ENCODE results near the gene CFAP126. TPM values are rescaled to one million over a fixed set of nuclear protein-coding genes. Genes with fewer than 3 reads are reported as not detected.
"Not testable (repeated sequence)": the region's sequence is repeated elsewhere in the genome, so short reads cannot be mapped to it uniquely, and the experiment has no call there.

Gene CFAP126
- total RNA-seq, 2 experiments from 2014 or later = not detected

- Mint-ChIP-seq H3K36me3 (ENCODE audit: low read depth) (peaks cover 8% of the 10 kb centered on the region), H3K4me3 (peak overlapping the region; percentile 89), H3K4me1 (peaks cover 30% of the 10 kb centered on the region), H3K9me3 (ENCODE audit: low read depth) (no peaks in the 10 kb centered on the region), H3K27ac (peak overlapping the region; percentile 100), H3K27me3 (peaks cover 5% of the 10 kb centered on the region)
- intact Hi-C loops (cut with DNase I, micrococcal nuclease) = loop anchor here (1.0 to 10.0 kb wide), 9 partner anchors 9 to 1474 kb away; partner anchors contain the start of genes ATF6 (in 1 of the 2), TAGLN2 (in 1 of the 2) and USF1 (in 1 of the 2)
- CTCF ChIA-PET = no interaction called here
- ATAC-seq = peak; percentile 32
- DNase-seq = no peak
- POLR2A ChIA-PET = no interaction called here
These were observed 31.2 kb upstream of the CFAP126 start for GRCh38 chr1:161398900-161399256.

- H3K9me3 Mint-ChIP-seq (ENCODE audit: low read depth); H3K4me3 Mint-ChIP-seq; CTCF ChIA-PET; ATAC-seq; H3K27ac Mint-ChIP-seq; DNase-seq; POLR2A ChIA-PET; H3K27me3 Mint-ChIP-seq; H3K36me3 Mint-ChIP-seq (ENCODE audit: low read depth): not testable (repeated sequence)
- peaks cover 33% of the 10 kb centered on the region for H3K4me1 Mint-ChIP-seq
- intact Hi-C loops (cut with DNase I, micrococcal nuclease) = loop anchor here (5.0 to 10.0 kb wide), 4 partner anchors 48 to 1472 kb away; partner anchors contain the start of genes ATF6 (in 1 of the 2), TAGLN2 (in 1 of the 2) and USF1 (in 1 of the 2)
These were observed 29.4 kb upstream of the CFAP126 start for GRCh38 chr1:161397038-161397437.

DNA sequence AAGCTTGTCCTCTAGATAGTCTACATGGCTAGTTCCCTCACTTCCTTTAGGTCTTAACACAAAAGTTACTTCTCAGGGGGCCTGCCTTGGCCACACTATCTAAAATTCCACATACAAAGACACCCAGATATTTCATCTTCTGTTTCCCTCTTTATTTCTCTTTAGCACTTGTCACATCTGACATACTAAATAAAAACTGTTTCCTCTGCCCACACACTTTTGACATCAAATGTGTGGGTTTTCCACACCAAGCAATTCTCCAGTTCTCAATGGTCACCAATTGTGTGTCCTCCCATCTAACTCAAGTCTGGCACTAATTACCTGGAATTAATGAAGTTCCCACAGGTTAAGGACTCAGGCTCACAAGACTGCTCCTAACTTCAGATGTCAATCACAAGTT lies 25.5 kb upstream of the CFAP126 start:
- POLR2A ChIA-PET = no interaction called here
- intact Hi-C loops (cut with DNase I, micrococcal nuclease) = loop anchor here (10.0 kb wide), 2 partner anchors 52 to 1468 kb away; partner anchors contain the start of gene TAGLN2 (in 1 of the 2)
- no peaks in the 10 kb centered on the region for H3K27me3 Mint-ChIP-seq

DNA sequence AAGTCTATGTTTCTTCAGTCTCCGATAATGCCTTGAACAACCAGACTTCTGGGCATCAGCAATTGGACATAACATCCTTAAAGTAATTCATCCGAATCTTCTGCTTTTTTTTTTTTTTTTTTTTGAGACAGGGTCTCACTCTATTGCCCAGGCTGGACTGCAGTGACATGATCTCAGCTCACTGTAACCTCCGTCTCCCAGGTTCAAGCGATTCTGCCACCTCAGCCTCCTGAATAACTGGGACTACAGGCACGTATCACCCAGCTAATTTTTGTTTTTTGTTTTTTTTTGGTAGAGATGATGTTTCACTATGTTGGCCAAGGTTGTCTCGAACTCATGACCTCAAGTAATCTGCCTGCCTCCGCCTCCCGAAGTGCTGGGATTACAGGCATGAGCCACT lies 23.9 kb upstream of the CFAP126 start:
- Mint-ChIP-seq H3K4me3 (peak overlapping the region; percentile 19), H3K27me3 (no peaks in the 10 kb centered on the region), H3K9me3 (ENCODE audit: low read depth) (no peaks in the 10 kb centered on the region), H3K36me3 (ENCODE audit: low read depth) (no peaks in the 10 kb centered on the region), H3K27ac (no peak overlapping the region), H3K4me1 (peaks cover 37% of the 10 kb centered on the region)
- ChIA-PET POLR2A (interaction anchor here (0.6 to 1.4 kb wide), 2 partner anchors 166 to 1183 kb away, joined by 4 to 5 read pairs; no protein-coding TSS in a partner anchor), CTCF (interaction anchor here (1.1 to 1.5 kb wide), 3 partner anchors 9 to 48 kb away, joined by 4 to 5 read pairs (median 5); no protein-coding TSS in a partner anchor)
- ATAC-seq = no peak
- intact Hi-C loops (cut with DNase I, micrococcal nuclease) = loop anchor here (10.0 kb wide), 2 partner anchors 53 to 1467 kb away; partner anchors contain the start of gene TAGLN2 (in 1 of the 2)
- DNase-seq = no peak

More for the DNA sequence above, 25.5 kb upstream of the CFAP126 start:
- no peak overlapping the region for H3K4me3 Mint-ChIP-seq
- H3K36me3 Mint-ChIP-seq (ENCODE audit: low read depth) = no peaks in the 10 kb centered on the region
- ATAC-seq (no peak), DNase-seq (no peak)
- CTCF ChIA-PET = no interaction called here
- no peaks in the 10 kb centered on the region for H3K9me3 Mint-ChIP-seq (ENCODE audit: low read depth)
- H3K4me1 Mint-ChIP-seq = peaks cover 28% of the 10 kb centered on the region
- H3K27ac Mint-ChIP-seq = no peak overlapping the region

DNA sequence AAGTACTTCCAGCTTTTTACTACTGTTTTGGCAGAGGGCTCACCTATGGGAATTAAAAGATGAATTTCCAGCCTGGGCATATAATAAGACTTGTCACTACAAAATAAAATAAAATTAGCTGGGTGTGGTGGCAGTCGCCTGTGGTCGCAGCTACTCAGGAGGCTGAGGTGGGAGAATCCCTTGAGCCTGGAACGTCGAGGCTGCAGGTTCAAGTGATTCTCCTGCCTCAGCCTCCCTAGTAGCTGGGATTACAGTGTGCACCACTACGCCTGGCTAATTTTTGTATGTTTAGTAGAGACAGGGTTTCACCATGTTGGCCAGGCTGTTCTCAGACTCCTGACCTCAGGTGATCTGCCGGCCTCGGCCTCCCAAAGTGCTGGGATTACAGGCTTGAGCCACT lies 23.5 kb upstream of the CFAP126 start:
- Mint-ChIP-seq H3K4me3 (peak overlapping the region; percentile 87), H3K4me1 (peaks cover 41% of the 10 kb centered on the region)
- intact Hi-C loops (cut with DNase I, micrococcal nuclease) = loop anchor here (10.0 kb wide), 2 partner anchors 54 to 1466 kb away; partner anchors contain the start of gene TAGLN2 (in 1 of the 2)
- CTCF ChIA-PET = interaction anchor here (0.7 to 1.5 kb wide), 5 partner anchors 9 to 166 kb away, joined by 3 to 7 read pairs (median 5); partner anchors contain the start of gene TOMM40L
- H3K27ac Mint-ChIP-seq; DNase-seq; H3K27me3 Mint-ChIP-seq; H3K9me3 Mint-ChIP-seq (ENCODE audit: low read depth); ATAC-seq; H3K36me3 Mint-ChIP-seq (ENCODE audit: low read depth): not testable (repeated sequence)
- POLR2A ChIA-PET = interaction anchor here (0.6 to 1.8 kb wide), 5 partner anchors 86 to 1183 kb away, joined by 3 to 5 read pairs (median 4); partner anchors contain the start of gene NDUFS2

- no peaks in the 10 kb centered on the region for H3K27me3 Mint-ChIP-seq
- peaks cover 2% of the 10 kb centered on the region for H3K36me3 Mint-ChIP-seq (ENCODE audit: low read depth)
- no peaks in the 10 kb centered on the region for H3K9me3 Mint-ChIP-seq (ENCODE audit: low read depth)
- peak overlapping the region; percentile 96 for H3K27ac Mint-ChIP-seq
- ChIA-PET POLR2A (interaction anchor here (0.6 to 1.8 kb wide), 4 partner anchors 85 to 199 kb away, joined by 3 to 5 read pairs (median 4); partner anchors contain the start of gene NDUFS2), CTCF (interaction anchor here (0.7 to 1.5 kb wide), 5 partner anchors 8 to 165 kb away, joined by 3 to 7 read pairs (median 5); partner anchors contain the start of gene TOMM40L)
- ATAC-seq (peak; percentile 12), DNase-seq (no peak)
- H3K4me3 Mint-ChIP-seq = peak overlapping the region; percentile 87
- intact Hi-C loops (cut with DNase I, micrococcal nuclease) = loop anchor here (1.0 to 10.0 kb wide), 8 partner anchors 9 to 1466 kb away; partner anchors contain the start of genes DEDD (in 1 of the 2), DUSP12 (in 1 of the 2), NDUFS2 (in 1 of the 2) and SDHC (in 1 of the 2)
- peaks cover 43% of the 10 kb centered on the region for H3K4me1 Mint-ChIP-seq
These were observed 22.8 kb upstream of the CFAP126 start for GRCh38 chr1:161390559-161390858.

DNA sequence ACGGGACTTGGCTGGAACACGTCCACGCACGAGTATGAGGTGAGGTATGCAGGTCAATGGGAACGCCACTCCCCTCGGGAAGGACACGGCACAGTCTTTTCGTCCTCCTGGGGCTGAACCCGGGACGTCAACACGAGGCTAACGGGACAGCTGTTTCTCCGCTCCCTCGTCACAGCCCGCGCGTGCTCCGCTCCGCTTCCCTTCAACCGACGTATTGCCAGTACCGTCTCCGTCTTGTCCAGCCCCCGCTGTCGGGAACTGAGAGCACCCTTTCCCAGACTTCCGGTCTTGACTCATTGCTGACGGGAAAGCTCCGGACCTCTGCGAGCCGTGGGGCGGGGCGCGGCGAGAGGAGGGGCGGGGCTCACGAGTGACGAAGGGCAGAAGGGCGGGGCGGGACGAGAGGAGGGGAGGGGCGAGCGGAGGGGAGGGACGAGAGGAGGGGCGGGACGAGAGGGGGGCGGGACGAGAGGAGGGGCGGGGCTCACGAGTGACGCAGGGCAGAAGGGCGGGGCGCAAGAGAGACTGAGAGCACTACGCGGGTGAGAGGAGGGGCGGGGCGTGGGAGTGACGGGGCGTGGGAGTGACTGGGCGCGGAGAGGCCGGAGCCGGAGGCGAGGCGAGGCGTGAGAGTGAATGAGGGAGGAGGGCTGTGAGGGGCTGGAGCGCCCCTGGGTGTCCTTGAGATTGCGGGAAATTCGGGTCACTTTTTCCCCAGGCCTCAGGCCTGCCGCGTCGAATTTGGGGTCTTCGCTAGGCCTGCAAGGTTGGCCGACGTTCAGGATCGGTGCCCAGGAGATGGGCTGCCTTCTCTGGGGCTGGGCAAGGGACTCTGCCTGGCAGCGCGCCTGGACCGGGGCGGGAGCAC lies 22.2 kb upstream of the CFAP126 start:
- Mint-ChIP-seq H3K4me3 (peak overlapping the region; percentile 87), H3K27me3 (no peaks in the 10 kb centered on the region), H3K9me3 (ENCODE audit: low read depth) (no peaks in the 10 kb centered on the region), H3K36me3 (ENCODE audit: low read depth) (peaks cover 2% of the 10 kb centered on the region), H3K4me1 (peaks cover 43% of the 10 kb centered on the region), H3K27ac (peak overlapping the region; percentile 96)
- ATAC-seq (peak; percentile 83), DNase-seq (peak; percentile 97)
- intact Hi-C loops (cut with DNase I, micrococcal nuclease) = loop anchor here (1.0 to 10.0 kb wide), 11 partner anchors 9 to 1465 kb away; partner anchors contain the start of genes SDHC (in 2 of the 2), DEDD (in 1 of the 2), DUSP12 (in 1 of the 2) and NDUFS2 (in 1 of the 2)
- CTCF ChIA-PET = interaction anchor here (0.6 to 1.5 kb wide), 10 partner anchors 8 to 371 kb away, joined by 3 to 7 read pairs (median 4); partner anchors contain the start of gene TOMM40L
- POLR2A ChIA-PET = interaction anchor here (0.5 to 1.8 kb wide), 8 partner anchors 165 to 1129 kb away, joined by 3 to 12 read pairs (median 4); partner anchors contain the start of genes APOA2 and NDUFS2

DNA sequence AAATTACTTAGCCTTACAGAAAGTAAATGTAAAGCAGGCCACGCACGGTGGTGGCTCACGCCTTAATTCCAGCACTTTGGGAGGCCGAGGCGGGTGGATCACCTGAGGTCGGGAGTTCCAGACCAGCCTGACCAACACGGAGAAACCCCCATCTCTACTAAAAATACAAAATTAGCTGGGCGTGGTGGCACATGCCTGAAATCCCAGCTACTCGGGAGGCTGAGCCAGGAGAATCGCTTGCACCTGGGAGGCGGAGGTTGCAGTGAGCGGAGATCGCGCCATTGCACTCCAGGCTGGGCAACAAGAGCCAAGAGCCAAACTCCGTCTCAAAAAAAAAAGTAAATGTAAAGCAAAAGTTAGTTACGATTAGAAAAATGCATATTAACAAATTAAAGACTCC lies 21.5 kb upstream of the CFAP126 start:
- POLR2A ChIA-PET = interaction anchor here (0.5 to 1.8 kb wide), 9 partner anchors 41 to 1128 kb away, joined by 3 to 12 read pairs (median 3); partner anchors contain the start of genes APOA2, NDUFS2 and PPOX
- intact Hi-C loops (cut with DNase I, micrococcal nuclease) = loop anchor here (5.0 kb wide), 3 partner anchors 77 to 272 kb away; partner anchors contain the start of genes NIT1 (in 1 of the 2), PFDN2 (in 1 of the 2) and SDHC (in 1 of the 2)
- not testable (repeated sequence) for H3K36me3 Mint-ChIP-seq (ENCODE audit: low read depth)

DNA sequence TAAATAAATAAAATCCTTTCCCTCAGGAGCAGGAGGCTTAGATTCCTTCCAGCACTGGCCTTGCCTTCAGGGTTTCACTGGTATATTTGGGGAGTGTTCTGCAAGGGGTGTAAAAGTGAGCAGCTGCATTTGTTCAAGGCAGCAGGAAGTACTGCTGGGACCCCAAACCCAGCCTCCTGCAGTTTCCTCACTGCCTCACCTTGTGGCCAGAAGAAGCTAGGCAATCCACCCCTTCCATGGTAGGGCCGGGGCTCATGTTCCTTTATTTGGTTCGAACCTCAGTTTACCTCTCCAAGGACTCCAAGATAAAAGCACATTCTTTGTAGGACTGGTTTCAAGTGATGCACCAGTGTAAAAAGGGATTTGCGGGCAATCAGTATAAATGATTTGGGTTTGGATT lies 21.0 kb upstream of the CFAP126 start:
- DNase-seq (no peak), ATAC-seq (no peak)
- Mint-ChIP-seq H3K27ac (peak overlapping the region; percentile 94), H3K9me3 (ENCODE audit: low read depth) (no peaks in the 10 kb centered on the region), H3K27me3 (no peaks in the 10 kb centered on the region), H3K4me1 (peaks cover 43% of the 10 kb centered on the region), H3K4me3 (peak overlapping the region; percentile 87), H3K36me3 (ENCODE audit: low read depth) (peaks cover 2% of the 10 kb centered on the region)
- ChIA-PET POLR2A (interaction anchor here (0.7 to 1.2 kb wide), 2 partner anchors 41 to 223 kb away, joined by 3 read pairs; partner anchors contain the start of gene PPOX), CTCF (interaction anchor here (0.6 to 1.3 kb wide), 4 partner anchors 11 to 207 kb away, joined by 3 to 4 read pairs (median 3); no protein-coding TSS in a partner anchor)
- intact Hi-C loops (cut with DNase I, micrococcal nuclease) = loop anchor here (5.0 kb wide), 3 partner anchors 76 to 271 kb away; partner anchors contain the start of genes NIT1 (in 1 of the 2), PFDN2 (in 1 of the 2) and SDHC (in 1 of the 2)

More for the DNA sequence above, 21.5 kb upstream of the CFAP126 start:
- CTCF ChIA-PET = interaction anchor here (0.6 to 1.3 kb wide), 8 partner anchors 9 to 372 kb away, joined by 3 to 7 read pairs (median 3); no protein-coding TSS in a partner anchor
- not testable (repeated sequence) for ATAC-seq; DNase-seq; H3K9me3 Mint-ChIP-seq (ENCODE audit: low read depth); H3K27me3 Mint-ChIP-seq
- H3K27ac Mint-ChIP-seq = peak overlapping the region; percentile 94
- H3K4me3 Mint-ChIP-seq = peak overlapping the region; percentile 87
- H3K4me1 Mint-ChIP-seq = peaks cover 43% of the 10 kb centered on the region

DNA sequence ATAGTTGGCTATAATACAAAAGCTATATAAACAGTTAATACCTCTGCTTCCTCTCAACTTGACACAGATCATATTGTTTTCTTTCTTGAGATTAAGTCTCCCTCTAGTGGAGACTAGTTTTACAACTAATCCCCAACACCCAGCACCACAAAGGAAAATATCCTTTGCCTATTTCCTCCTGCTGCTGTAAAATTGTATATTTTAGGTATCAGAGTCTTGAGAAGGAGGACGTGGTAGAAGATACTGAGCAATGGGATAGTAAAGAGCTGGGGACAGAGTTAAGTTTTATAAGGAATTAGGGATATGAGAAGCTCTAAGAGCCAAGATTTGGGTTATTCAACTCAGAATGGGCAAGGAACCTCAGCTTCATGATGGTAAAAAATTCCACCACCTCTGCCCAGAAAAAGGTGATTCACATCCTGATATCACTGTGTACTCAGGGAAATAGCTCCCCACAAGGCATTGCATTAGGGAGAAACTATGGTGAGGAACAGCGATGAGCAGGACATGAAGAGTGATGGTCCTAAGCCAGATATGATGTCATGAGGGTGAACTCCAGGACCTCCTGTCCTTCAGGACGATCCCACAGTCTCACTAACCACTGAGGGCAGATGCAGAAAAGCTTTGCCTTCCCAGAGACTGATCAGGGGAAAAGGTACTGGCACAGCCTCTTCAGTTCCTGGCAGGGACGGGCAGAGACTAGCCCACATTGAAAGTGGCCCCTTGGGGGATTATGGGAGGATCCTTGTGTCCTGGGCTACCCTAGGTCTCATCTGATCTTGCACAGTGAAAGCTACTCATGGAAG lies 14.7 kb upstream of the CFAP126 start:
- peak; percentile 79 for ATAC-seq
- Mint-ChIP-seq H3K36me3 (ENCODE audit: low read depth) (peaks cover 2% of the 10 kb centered on the region), H3K4me1 (peaks cover 17% of the 10 kb centered on the region), H3K4me3 (no peak overlapping the region), H3K27ac (peak overlapping the region; percentile 66), H3K9me3 (ENCODE audit: low read depth) (no peaks in the 10 kb centered on the region), H3K27me3 (no peaks in the 10 kb centered on the region)
- POLR2A ChIA-PET = interaction anchor here (0.7 kb wide), 1 partner anchor 216 kb away, joined by 3 read pairs; the partner anchor contains the start of gene PPOX
- intact Hi-C loops (cut with DNase I, micrococcal nuclease) = loop anchor here (1.0 to 5.0 kb wide), 4 partner anchors 76 to 390 kb away; no protein-coding TSS in a partner anchor
- CTCF ChIA-PET = interaction anchor here (0.6 to 9.4 kb wide), 46 partner anchors 8 to 500 kb away, joined by 3 to 108 read pairs (median 4); partner anchors contain the start of genes APOA2, CFAP126, NDUFS2 and PPOX
- DNase-seq = no peak

Data from activated CD4-positive, alpha-beta T cell treated with anti-CD3 and anti-CD28 coated beads for 36 hours (primary cell).